Cardiac fibroblast (primary cell): ENCODE measurements around the gene ASCL2.
"Not testable (repeated sequence)": the region's sequence is repeated elsewhere in the genome, so short reads cannot be mapped to it uniquely, and the experiment has no call there.

Source experiments
- DNase-seq, 2 donors: peaks; one replicate each; pipeline versions ENCODE4 v3.0.0 to v3.0.0-alpha.2; 2010; ENCODE audit warnings: low read depth in 2 of 2
- H3K4me3 ChIP-seq, 2 donors: replicated peaks in 1 of 2; 1 replicate in 1 of 2; 2 replicates in 1 of 2; pipeline ENCODE4 v1.5.1; 2011; ENCODE audit warnings: low read depth in 2 of 2, low read length in 2 of 2, mild to moderate bottlenecking in 2 of 2, moderate library complexity in 1 of 2
- TF ChIP-seq, protein P1 (sequence below): IDR thresholded peaks from one replicate; pipeline ENCODE4 v1.5.1; 2011; ENCODE audit warnings: low read depth, mild to moderate bottlenecking, low read length, inconsistent platforms

The ASCL2 gene

DNA sequence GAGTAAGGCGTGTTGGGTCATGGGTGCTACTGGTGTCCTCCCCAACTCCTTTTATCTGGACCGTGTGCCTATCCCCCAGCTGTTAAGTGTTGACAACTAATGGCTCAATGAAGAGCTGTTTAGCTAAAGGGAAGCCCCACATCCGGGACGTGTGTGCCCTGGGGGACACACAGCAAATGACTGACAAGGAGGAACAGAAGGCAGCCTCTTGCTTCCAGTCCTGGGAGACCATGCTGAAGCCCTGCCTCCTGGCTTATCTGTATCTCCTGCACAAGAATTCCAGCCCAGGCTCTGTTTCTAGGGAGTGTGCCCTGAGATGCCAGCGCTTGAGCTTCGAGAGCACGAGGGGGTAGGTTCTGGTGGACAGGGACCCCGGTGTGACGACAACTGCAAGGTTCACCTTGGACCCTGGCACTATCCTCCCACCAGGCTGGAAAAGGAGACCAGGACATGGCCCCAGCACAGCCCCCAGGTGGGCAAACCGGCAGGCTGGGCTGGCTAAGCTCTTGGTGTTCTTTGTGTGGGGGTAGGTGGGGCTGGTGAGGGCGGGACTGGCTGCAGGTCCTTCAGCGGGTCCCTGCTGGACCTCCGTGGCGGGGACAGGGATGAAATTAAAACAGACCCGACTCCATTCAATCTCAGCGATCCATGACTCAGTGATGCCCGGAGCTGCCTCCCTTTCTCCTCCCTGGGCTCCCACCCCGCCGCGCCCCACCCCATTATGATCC is 21.0 kb downstream of the ASCL2 start:
- TF ChIP-seq, protein P1, sequence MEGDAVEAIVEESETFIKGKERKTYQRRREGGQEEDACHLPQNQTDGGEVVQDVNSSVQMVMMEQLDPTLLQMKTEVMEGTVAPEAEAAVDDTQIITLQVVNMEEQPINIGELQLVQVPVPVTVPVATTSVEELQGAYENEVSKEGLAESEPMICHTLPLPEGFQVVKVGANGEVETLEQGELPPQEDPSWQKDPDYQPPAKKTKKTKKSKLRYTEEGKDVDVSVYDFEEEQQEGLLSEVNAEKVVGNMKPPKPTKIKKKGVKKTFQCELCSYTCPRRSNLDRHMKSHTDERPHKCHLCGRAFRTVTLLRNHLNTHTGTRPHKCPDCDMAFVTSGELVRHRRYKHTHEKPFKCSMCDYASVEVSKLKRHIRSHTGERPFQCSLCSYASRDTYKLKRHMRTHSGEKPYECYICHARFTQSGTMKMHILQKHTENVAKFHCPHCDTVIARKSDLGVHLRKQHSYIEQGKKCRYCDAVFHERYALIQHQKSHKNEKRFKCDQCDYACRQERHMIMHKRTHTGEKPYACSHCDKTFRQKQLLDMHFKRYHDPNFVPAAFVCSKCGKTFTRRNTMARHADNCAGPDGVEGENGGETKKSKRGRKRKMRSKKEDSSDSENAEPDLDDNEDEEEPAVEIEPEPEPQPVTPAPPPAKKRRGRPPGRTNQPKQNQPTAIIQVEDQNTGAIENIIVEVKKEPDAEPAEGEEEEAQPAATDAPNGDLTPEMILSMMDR, result no peak
- no peak for DNase-seq
- no peak overlapping the region for H3K4me3 ChIP-seq

DNA sequence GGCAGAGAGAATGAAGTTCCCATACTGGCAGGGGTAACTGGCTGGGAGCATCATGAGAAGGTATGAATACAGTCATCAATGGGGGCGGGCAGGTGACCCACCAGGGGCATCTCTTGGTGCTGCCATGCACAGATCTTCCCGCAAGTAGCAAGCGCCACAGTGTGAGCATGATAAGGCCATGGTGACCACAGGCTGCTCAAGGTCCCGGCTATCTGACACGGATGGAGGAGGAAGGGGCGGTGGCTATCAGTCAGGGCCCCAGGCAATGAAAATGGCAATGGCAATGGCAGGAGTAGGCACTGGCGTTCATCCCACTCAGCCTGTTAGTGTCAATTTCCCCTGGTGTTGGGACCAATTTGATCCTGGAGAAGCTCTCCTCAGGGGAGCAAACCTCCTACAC is 21.6 kb downstream of the ASCL2 start:
- no peak overlapping the region for H3K4me3 ChIP-seq
- TF ChIP-seq, protein P1, result no peak
- DNase-seq, result no peak

DNA sequence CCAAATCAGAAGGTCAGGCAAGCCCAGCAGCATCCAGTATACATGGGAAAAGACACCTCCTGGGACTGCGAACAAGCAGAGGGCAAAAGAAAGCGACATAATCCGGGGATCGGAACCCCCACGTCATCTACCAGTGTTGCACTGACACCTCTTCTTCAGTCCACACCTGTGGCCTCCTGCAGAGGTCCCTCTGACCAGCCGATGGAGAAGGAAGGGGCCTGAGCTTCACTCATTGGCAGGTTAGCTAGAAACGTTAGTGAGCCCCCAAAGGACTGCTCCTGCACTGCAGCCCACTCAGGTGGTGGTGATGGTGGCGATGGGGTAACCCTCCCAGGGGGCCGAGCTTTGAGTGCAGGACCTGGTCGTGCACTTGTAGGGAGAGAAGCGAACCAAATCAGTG is 22.1 kb downstream of the ASCL2 start:
- H3K4me3 ChIP-seq, result no peak overlapping the region
- TF ChIP-seq, protein P1, result no peak
- no peak for DNase-seq

DNA sequence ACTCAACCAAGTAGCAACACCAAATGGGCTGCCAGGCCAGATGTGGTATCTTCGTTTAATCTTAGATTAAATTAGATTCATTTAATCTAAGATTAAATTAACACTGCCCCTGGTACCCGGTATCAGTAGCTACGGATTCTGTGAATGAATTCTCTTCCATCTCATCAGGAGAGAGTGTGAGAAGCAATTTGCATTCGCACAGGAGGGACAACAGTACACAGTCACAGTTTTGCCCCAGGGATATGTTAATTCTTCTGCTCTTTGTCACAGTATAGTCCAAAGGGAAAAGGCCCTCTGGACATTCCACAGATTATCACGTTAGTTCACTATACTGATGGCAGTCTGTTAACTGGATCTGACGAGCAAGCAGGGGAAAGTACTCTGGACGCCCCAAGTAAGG is 22.9 kb downstream of the ASCL2 start:
- TF ChIP-seq, protein P1, result no peak

DNA sequence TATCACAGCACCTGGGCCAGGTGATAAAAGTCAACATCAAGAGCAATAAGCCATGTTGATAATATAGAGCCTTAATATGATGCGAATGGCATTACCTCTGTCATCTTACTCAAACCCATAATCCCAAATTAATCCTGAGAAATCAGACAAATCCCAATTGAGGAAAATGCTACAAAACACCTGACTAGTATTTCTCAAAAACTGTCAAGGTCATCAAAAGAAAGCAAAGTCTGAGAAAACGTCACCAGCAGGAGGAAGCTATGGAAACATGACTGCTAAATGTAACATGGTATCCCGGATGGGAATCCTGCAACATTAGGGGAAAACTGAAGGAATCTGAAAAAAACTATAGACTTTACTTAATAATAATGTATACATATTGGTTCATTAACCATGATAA is 29.6 kb downstream of the ASCL2 start:
- TF ChIP-seq, protein P1, result no peak
- DNase-seq, result no peak
- no peak overlapping the region for H3K4me3 ChIP-seq

More for the DNA sequence above, 22.9 kb downstream of the ASCL2 start:
- H3K4me3 ChIP-seq, result no peak overlapping the region
- no peak for DNase-seq

DNA sequence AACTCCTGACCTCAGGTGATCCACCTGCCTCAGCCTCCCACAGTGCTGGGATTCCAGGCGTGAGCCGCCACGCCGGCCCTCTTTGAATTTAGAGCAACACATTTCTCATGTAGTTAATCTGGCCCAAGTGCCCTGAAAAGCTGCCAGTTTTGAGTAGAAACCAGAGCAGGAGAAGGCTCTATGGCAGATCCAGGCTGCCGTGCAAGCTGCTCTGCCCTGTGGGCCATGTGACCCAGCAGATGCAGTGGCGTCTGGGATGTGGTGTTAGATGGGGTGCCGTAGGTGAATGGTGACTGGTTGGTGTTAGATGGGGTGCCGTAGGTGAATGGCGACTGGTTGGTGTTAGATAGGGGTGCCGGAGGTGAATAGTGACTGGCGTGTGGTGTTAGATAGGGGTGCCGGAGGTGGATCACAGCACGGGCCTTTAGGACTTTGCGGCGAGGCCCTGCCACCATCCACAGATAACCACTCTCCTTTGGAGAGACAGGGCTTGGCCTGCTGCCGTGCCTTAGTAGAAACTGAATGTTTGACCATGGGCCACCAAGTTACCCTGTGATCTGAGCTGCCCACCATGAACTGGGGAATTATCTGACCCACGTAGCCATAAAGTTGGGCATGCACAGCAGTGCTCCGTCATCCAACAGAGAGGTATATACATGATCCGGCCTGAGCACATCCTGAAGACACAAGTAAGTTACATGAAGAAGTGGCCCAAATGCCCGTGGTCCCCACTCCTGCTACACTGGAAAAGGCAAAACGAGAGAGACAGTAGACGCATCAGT is 32.7 kb downstream of the ASCL2 start:
- DNase-seq, result no peak
- no peak overlapping the region for H3K4me3 ChIP-seq
- TF ChIP-seq, protein P1, result no peak

DNA sequence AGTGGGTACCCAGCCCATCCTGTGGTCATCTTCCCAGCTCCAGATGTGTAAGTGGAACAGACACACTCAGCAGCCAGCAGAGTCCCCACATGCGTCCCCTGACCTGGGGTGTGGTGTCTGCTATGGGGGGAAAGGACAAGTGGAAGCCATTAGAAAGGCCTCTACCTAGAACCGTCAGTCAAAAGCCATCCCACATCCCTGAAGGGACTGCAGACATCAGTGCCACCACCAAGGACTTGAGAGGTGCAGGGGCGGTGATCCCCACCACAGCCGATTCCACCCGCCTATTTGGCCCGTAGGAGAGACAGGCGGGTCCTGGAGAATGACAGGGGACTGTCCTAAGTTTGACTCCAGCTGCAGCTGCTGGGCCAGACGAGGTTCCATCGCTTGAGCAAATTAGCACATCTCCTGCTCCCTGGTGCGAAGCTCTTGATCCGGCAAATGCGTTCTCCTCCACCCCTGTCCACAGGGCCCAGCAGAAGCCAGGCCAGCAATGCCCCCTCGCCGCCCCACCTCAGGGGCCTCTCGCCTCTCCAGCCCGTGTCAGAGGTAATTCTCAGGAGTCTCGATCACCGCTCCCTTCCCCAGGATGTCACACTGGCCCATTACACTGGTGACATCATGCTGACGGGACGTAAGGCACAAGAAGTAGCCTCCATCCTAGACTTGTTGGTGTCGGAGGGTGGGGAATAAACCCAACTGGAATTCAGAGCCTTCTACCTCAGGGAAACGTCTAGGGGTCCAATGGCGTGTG is 33.8 kb downstream of the ASCL2 start:
- not testable (repeated sequence) for DNase-seq

More for the DNA sequence above, 33.8 kb downstream of the ASCL2 start:
- not testable (repeated sequence) for H3K4me3 ChIP-seq
